COLO668 (cell line): Measurements from ENCODE around the gene RNF130.

Experiments
- DNase-seq: peaks from one replicate; lab custom pipeline; 2025; ENCODE audit not compliant: unreplicated experiment; lab: John Stamatoyannopoulos, UW

The RNF130 gene

GRCh38 chr5:180086816-180087399 lies 15.3 kb upstream of the RNF130 start:
- DNase-seq: no peak

GRCh38 chr5:180085837-180086236 lies 14.3 kb upstream of the RNF130 start:
- DNase-seq: no peak

- peak; percentile 78 for DNase-seq
Observed at GRCh38 chr5:180084638-180085561, 13.3 kb upstream of the RNF130 start.

GRCh38 chr5:180083529-180084060 lies 12.0 kb upstream of the RNF130 start:
- DNase-seq: no peak

- DNase-seq: no peak
Observed at GRCh38 chr5:180082633-180083420, 11.3 kb upstream of the RNF130 start.

GRCh38 chr5:180081481-180081880 lies 9.9 kb upstream of the RNF130 start:
- DNase-seq: no peak

- DNase-seq: no peak
Observed at GRCh38 chr5:180080486-180081280, 9.1 kb upstream of the RNF130 start.

- DNase-seq: no peak
Observed at GRCh38 chr5:180079702-180080466, 8.3 kb upstream of the RNF130 start.

GRCh38 chr5:180078348-180078747 lies 6.8 kb upstream of the RNF130 start:
- DNase-seq: no peak

- DNase-seq: no peak
Observed at GRCh38 chr5:180077594-180078284, 6.2 kb upstream of the RNF130 start.

- no peak for DNase-seq
Observed at GRCh38 chr5:180075703-180076102, 4.1 kb upstream of the RNF130 start.

GRCh38 chr5:180074462-180074861 lies 2.9 kb upstream of the RNF130 start:
- no peak for DNase-seq

- no peak for DNase-seq
Observed at GRCh38 chr5:180072556-180072955, 997 bp upstream of the RNF130 start.

- no peak for DNase-seq
Observed at GRCh38 chr5:180072256-180072548, 643 bp upstream of the RNF130 start.

GRCh38 chr5:180070756-180071530 lies 616 bp downstream of the RNF130 start:
- DNase-seq: peak; percentile 42

GRCh38 chr5:180069589-180070247 lies 1.8 kb downstream of the RNF130 start:
- DNase-seq: no peak

GRCh38 chr5:180068519-180069090 lies 3.0 kb downstream of the RNF130 start:
- DNase-seq: no peak

- no peak for DNase-seq
Observed at GRCh38 chr5:180067986-180068385, 3.6 kb downstream of the RNF130 start.
